ENCODE data around the gene ANP32E.
A peak's percentile ranks its signal among the peaks of the same experiment; 100 is the strongest.
"Not testable (repeated sequence)": the region's sequence is repeated elsewhere in the genome, so short reads cannot be mapped to it uniquely, and the experiment has no call there.

ANP32E gene

DNA sequence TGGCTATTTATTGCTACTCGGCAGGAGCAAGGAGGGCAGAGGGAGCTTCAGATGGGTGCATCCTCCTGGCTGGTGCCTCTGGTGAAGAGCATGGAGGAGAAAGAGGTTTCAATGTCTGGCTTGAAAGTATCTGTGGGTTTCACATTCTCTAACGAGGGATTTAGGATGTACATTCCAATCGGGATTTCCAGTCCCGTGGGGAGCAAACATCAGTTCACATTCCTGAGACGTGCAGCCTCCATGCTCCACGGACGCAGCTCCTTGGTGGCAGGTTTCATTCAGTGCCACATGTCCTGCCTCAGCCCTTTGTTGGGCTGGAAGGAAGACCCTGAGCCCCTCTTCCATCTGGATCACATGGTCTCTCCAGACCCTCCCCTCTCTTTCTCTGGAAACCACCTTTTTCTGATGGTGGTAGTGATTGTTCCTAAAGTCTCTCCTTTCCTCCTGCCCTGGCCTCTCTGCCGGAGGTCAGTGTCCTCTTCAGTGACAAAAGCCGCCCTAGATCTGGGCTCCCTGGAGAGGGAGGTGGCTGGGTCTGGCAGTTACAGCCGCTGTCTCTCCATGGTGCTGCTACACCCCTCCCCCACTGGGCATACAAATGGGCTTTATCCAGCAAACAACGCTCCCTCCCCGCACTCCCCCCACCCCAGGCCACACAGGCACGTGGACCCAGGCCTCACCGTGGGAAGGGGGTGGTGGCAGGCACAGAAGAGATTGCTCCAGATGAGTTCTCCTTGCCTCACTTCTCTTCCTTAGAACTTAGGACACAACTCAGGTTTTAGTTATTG, 20.8 kb upstream of the ANP32E start:
- TF ChIP-seq, protein P1, sequence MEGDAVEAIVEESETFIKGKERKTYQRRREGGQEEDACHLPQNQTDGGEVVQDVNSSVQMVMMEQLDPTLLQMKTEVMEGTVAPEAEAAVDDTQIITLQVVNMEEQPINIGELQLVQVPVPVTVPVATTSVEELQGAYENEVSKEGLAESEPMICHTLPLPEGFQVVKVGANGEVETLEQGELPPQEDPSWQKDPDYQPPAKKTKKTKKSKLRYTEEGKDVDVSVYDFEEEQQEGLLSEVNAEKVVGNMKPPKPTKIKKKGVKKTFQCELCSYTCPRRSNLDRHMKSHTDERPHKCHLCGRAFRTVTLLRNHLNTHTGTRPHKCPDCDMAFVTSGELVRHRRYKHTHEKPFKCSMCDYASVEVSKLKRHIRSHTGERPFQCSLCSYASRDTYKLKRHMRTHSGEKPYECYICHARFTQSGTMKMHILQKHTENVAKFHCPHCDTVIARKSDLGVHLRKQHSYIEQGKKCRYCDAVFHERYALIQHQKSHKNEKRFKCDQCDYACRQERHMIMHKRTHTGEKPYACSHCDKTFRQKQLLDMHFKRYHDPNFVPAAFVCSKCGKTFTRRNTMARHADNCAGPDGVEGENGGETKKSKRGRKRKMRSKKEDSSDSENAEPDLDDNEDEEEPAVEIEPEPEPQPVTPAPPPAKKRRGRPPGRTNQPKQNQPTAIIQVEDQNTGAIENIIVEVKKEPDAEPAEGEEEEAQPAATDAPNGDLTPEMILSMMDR (IDR thresholded peaks at IDR 0.05; ENCODE audit: low read length, missing control alignments), result no peak
- H3K4me3 ChIP-seq (replicated peaks; ENCODE audit: low read depth, low read length), result no peak overlapping the region
- DNase-seq (ENCODE audit: low read depth), result no peak

DNA sequence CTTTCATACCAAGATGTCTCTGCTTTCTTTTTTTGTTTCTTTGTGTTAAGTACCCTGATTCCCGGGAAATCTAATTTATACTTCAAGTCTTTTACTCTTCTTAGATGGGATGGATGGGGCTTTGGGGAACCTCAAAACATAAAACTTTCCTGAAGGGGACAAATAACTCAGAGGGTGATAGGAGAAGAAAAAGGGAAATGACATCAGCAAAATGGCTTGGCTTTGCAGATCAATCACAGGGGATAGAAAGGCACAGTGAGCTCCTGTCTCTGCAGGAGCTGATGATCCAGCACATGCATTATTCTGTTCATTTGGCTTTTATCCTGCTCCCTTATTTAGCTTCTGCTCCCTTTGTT, 20.3 kb upstream of the ANP32E start:
- no peak for DNase-seq (ENCODE audit: low read depth)
- TF ChIP-seq, protein P1 (IDR thresholded peaks at IDR 0.05; ENCODE audit: low read length, missing control alignments), result no peak
- no peak overlapping the region for H3K4me3 ChIP-seq (replicated peaks; ENCODE audit: low read depth, low read length)

DNA sequence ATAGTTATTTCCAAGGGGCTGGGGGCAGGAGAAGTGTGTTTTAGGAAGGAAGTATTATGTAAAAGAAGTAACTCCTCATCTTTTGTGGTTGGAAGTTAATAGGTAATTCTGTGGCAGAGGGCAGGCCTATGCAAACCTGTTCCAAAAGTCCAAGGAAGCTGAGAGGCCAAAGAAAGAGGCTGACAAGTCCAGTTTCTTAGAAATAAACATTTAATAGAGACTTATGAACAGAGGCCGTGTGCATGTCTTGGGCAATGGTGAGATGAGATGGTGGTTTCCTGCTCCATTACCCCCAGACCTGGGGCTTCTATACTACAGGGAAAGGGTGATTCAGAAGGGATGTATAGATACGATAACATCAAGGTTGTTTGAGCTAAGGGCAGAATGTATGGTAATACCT, 14.0 kb upstream of the ANP32E start:
- TF ChIP-seq, protein P1 (IDR thresholded peaks at IDR 0.05; ENCODE audit: low read length, missing control alignments), result no peak
- no peak for DNase-seq (ENCODE audit: low read depth)

DNA sequence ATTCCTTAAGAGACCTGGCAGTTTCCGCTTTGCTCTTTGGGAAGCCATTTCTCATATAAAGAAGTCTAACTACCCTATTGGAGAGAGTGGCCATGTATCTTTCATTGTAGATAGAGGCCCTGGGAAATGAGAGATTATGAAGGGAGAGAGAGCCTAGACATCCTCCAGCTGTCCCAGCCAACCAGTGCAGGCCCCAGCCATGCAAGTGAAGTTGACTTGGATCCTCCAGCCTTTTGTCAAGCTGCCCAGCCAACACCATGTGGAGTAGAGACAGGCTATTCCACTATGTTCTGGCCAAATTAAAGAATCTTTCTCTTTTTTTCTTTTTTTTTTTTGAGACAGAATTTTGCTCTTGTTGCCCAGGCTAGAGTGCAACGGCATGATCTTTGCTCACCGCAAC, 7.1 kb upstream of the ANP32E start:
- TF ChIP-seq, protein P1 (IDR thresholded peaks at IDR 0.05; ENCODE audit: low read length, missing control alignments), result no peak
- no peak for DNase-seq (ENCODE audit: low read depth)
- no peak overlapping the region for H3K4me3 ChIP-seq (replicated peaks; ENCODE audit: low read depth, low read length)

More for the DNA sequence above, 14.0 kb upstream of the ANP32E start:
- no peak overlapping the region for H3K4me3 ChIP-seq (replicated peaks; ENCODE audit: low read depth, low read length)

DNA sequence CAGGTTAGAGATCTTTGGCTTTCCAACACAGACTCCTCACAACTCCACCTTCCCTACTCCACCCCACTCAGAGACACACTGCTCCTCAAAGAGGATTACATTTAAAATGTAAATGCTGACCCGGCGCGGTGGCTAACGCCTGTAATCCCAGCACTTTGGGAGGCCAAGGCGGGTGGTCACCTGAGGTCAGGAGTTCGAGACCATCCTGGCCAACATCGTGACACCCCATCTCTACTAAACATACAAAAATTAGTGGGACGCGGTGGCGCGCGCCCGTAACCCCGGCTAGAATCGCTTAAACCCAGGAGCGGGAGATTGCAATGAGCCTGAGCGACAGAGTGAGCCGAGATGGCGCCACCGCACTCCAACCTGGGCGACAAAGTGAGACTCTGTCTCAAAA, 1.8 kb upstream of the ANP32E start:
- TF ChIP-seq, protein P1 (IDR thresholded peaks at IDR 0.05; ENCODE audit: low read length, missing control alignments), result no peak
- H3K4me3 ChIP-seq (replicated peaks; ENCODE audit: low read depth, low read length), result no peak overlapping the region
- no peak for DNase-seq (ENCODE audit: low read depth)

DNA sequence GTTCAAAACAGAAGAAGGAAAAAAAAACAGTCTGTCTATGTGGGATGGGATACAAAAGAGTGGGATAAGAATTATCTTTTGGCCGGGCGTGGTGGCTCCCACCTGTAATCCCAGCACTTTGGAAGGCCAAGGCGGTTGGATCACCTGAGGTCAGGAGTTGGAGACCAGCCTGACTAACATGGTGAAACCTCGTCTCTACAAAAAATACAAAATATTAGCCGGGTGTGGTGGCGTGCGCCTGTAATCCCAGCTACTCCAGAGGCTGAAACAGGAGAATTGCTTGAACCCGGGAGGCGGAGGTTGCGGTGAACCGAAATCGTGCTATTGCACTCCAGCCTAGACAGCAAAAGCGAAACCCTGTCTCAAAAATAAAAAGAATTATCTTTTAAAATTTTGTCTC, 1.3 kb upstream of the ANP32E start:
- H3K4me3 ChIP-seq (replicated peaks; ENCODE audit: low read depth, low read length); DNase-seq (ENCODE audit: low read depth): not testable (repeated sequence)

DNA sequence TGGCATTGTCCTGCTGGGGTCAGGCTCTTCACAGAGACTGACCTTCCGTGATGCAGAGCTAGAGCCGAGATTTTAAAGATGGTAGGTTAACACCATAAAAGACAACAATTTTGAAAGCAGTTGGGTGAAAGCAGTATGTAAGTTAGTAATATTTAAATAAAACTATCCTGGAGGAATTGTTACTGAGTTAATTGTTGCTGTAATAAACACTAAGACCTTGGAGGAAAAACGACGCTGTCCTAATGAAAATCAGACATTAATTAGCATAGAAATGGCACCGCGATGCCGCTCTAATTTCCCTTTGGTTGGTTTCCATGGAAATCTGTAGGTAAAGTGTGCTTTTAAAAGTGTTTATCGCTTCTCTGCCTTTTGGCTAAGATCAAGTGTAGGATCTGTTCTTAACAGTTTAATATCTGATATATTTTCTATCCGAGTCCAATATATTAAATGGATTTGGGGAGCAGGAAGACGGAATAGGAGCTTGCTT, 745 bp upstream of the ANP32E start:
- TF ChIP-seq, protein P1 (IDR thresholded peaks at IDR 0.05; ENCODE audit: low read length, missing control alignments), result no peak
- H3K4me3 ChIP-seq (replicated peaks; ENCODE audit: low read depth, low read length), result peak overlapping the region; percentile 82
- DNase-seq (ENCODE audit: low read depth), result no peak
